Measurements from ENCODE around the gene QSOX2.

The QSOX2 gene

GRCh38 chr9:136210276-136210675, 35.3 kb downstream of the QSOX2 start:
- DNase-seq (ENCODE audit: low spot score): no peak
- H3K27me3 ChIP-seq (ENCODE audit: control insufficient read depth in 3 of 3, insufficient read depth in 3 of 3, low read depth in 1 of 3, low read length in 3 of 3): peaks cover 0 to 7% (median 6%) of the 10 kb centered on the region in 3 experiments
- peaks cover 2% of the 10 kb centered on the region for H3K79me1 ChIP-seq (ENCODE audit: low read depth, low read length)
- H3K14ac ChIP-seq (ENCODE audit: low read length): no peak overlapping the region
- H3K4me3 ChIP-seq (ENCODE audit: low read length in 2 of 2): no peak overlapping the region
- no peak overlapping the region for H3K23ac ChIP-seq (ENCODE audit: low read depth, low read length, poor library complexity)
- H3K9ac ChIP-seq (ENCODE audit: low read depth, low read length, poor library complexity): no peak overlapping the region
- no peak overlapping the region for H2BK15ac ChIP-seq (ENCODE audit: low read length)
- H3K27ac ChIP-seq (replicated peaks; ENCODE audit: low read length): no peak overlapping the region
- H2AK5ac ChIP-seq (ENCODE audit: low read depth, low read length): no peak overlapping the region
- H2BK12ac ChIP-seq (ENCODE audit: low read length): no peak overlapping the region
- no CpG with 5 or more reads among the region's 16 CpGs for WGBS, 2 donors (ENCODE audit: extremely low coverage in 2 of 2, insufficient read length in 2 of 2, insufficient replicate concordance in 1 of 2)
- no peak overlapping the region for H3K4me2 ChIP-seq (ENCODE audit: insufficient read depth, low read length, poor library complexity, severe bottlenecking)
- peak overlapping the region; percentile 56 for H2BK5ac ChIP-seq (ENCODE audit: low read length)
- no peak overlapping the region for H2BK120ac ChIP-seq (ENCODE audit: low read depth, low read length)
- no peak overlapping the region for H2AFZ ChIP-seq (ENCODE audit: low read length)
- H4K8ac ChIP-seq (ENCODE audit: low read depth, low read length): no peak overlapping the region
- peaks cover 0 to 3% of the 10 kb centered on the region in 2 donors for H3K9me3 ChIP-seq (replicated peaks in 1 of 2; ENCODE audit: control insufficient read depth in 2 of 2, insufficient read depth in 1 of 2, low read depth in 1 of 2, low read length in 2 of 2)
- no peak overlapping the region for H3K18ac ChIP-seq (ENCODE audit: low read length)
- no peak overlapping the region for H4K91ac ChIP-seq (ENCODE audit: low read depth, low read length, poor library complexity)
- no peak overlapping the region for H3K4ac ChIP-seq (ENCODE audit: low read length)
- peaks cover 0 to under 1% of the 10 kb centered on the region in 2 donors for H3K4me1 ChIP-seq (ENCODE audit: control insufficient read depth in 2 of 2, insufficient read depth in 1 of 2, low read depth in 1 of 2, low read length in 2 of 2)
- peaks cover 32 to 76% of the 10 kb centered on the region in 2 donors for H3K36me3 ChIP-seq (replicated peaks in 1 of 2; ENCODE audit: control insufficient read depth in 2 of 2, insufficient read depth in 2 of 2, low read length in 2 of 2)

- Histone ChIP-seq H3K4me1 (ENCODE audit: control insufficient read depth in 2 of 2, insufficient read depth in 1 of 2, low read depth in 1 of 2, low read length in 2 of 2) (peaks cover 0 to 2% of the 10 kb centered on the region in 2 donors), H3K14ac (ENCODE audit: low read length) (no peak overlapping the region), H4K91ac (ENCODE audit: low read depth, low read length, poor library complexity) (no peak overlapping the region), H2BK5ac (ENCODE audit: low read length) (peak overlapping the region; percentile 56), H3K4me2 (ENCODE audit: insufficient read depth, low read length, poor library complexity, severe bottlenecking) (no peak overlapping the region), H2BK120ac (ENCODE audit: low read depth, low read length) (no peak overlapping the region), H3K79me1 (ENCODE audit: low read depth, low read length) (peaks cover 2% of the 10 kb centered on the region), H4K8ac (ENCODE audit: low read depth, low read length) (no peak overlapping the region), H2BK15ac (ENCODE audit: low read length) (no peak overlapping the region), H3K4me3 (ENCODE audit: low read length in 2 of 2) (peak overlapping the region in 1 of 2 donors; percentile 16), H3K9me3 (replicated peaks in 1 of 2; ENCODE audit: control insufficient read depth in 2 of 2, insufficient read depth in 1 of 2, low read depth in 1 of 2, low read length in 2 of 2) (peaks cover 0 to 3% of the 10 kb centered on the region in 2 donors), H3K4ac (ENCODE audit: low read length) (no peak overlapping the region), H3K18ac (ENCODE audit: low read length) (no peak overlapping the region), H3K23ac (ENCODE audit: low read depth, low read length, poor library complexity) (no peak overlapping the region), H2BK12ac (ENCODE audit: low read length) (no peak overlapping the region), H3K9ac (ENCODE audit: low read depth, low read length, poor library complexity) (no peak overlapping the region), H3K27me3 (ENCODE audit: control insufficient read depth in 3 of 3, insufficient read depth in 3 of 3, low read depth in 1 of 3, low read length in 3 of 3) (peaks cover 1 to 10% (median 10%) of the 10 kb centered on the region in 3 experiments), H2AFZ (ENCODE audit: low read length) (no peak overlapping the region), H3K36me3 (replicated peaks in 1 of 2; ENCODE audit: control insufficient read depth in 2 of 2, insufficient read depth in 2 of 2, low read length in 2 of 2) (peaks cover 29 to 71% of the 10 kb centered on the region in 2 donors), H2AK5ac (ENCODE audit: low read depth, low read length) (no peak overlapping the region), H3K27ac (replicated peaks; ENCODE audit: low read length) (no peak overlapping the region)
- WGBS, 2 donors (ENCODE audit: extremely low coverage in 2 of 2, insufficient read length in 2 of 2, insufficient replicate concordance in 1 of 2): no CpG with 5 or more reads among the region's 17 CpGs
- DNase-seq (ENCODE audit: low spot score): no peak
Observed at GRCh38 chr9:136209786-136210185, 35.8 kb downstream of the QSOX2 start.

DNA sequence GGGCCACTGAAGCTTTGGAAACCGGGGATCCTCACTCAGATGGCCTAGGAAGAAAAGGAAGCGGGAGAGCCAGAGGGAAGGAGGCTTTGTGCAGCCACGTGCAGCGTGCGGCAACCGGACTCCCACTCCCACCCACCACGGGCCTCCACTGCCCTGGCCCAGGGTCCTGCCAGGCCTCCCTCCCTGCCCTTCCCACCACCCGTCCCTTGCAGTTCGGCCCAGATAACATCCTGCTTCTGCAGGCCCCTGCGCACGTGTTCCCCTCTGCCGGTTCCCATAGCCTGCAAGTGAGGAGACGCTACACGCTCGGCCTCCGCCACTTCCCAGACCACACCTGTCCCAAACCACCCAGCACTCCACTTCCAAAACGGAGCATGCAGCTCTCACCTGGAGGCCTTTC, 36.4 kb downstream of the QSOX2 start:
- Histone ChIP-seq H3K14ac (ENCODE audit: low read length) (peak overlapping the region; percentile 65), H3K9me3 (replicated peaks in 1 of 2; ENCODE audit: control insufficient read depth in 2 of 2, insufficient read depth in 1 of 2, low read depth in 1 of 2, low read length in 2 of 2) (peaks cover 0 to 1% of the 10 kb centered on the region in 2 donors), H4K8ac (ENCODE audit: low read depth, low read length) (no peak overlapping the region), H3K9ac (ENCODE audit: low read depth, low read length, poor library complexity) (no peak overlapping the region), H3K4me2 (ENCODE audit: insufficient read depth, low read length, poor library complexity, severe bottlenecking) (no peak overlapping the region), H3K4ac (ENCODE audit: low read length) (no peak overlapping the region), H3K23ac (ENCODE audit: low read depth, low read length, poor library complexity) (peak overlapping the region; percentile 71), H2AK5ac (ENCODE audit: low read depth, low read length) (no peak overlapping the region), H3K36me3 (replicated peaks in 1 of 2; ENCODE audit: control insufficient read depth in 2 of 2, insufficient read depth in 2 of 2, low read length in 2 of 2) (peaks cover 25 to 65% of the 10 kb centered on the region in 2 donors), H2BK15ac (ENCODE audit: low read length) (no peak overlapping the region), H3K27me3 (ENCODE audit: control insufficient read depth in 3 of 3, insufficient read depth in 3 of 3, low read depth in 1 of 3, low read length in 3 of 3) (peaks cover 7 to 16% (median 15%) of the 10 kb centered on the region in 3 experiments), H2BK12ac (ENCODE audit: low read length) (peak overlapping the region; percentile 18), H2BK120ac (ENCODE audit: low read depth, low read length) (no peak overlapping the region), H2AFZ (ENCODE audit: low read length) (no peak overlapping the region), H3K4me1 (ENCODE audit: control insufficient read depth in 2 of 2, insufficient read depth in 1 of 2, low read depth in 1 of 2, low read length in 2 of 2) (peaks cover 0 to 2% of the 10 kb centered on the region in 2 donors), H3K79me1 (ENCODE audit: low read depth, low read length) (peaks cover 2% of the 10 kb centered on the region), H3K27ac (replicated peaks; ENCODE audit: low read length) (no peak overlapping the region), H3K18ac (ENCODE audit: low read length) (no peak overlapping the region), H2BK5ac (ENCODE audit: low read length) (no peak overlapping the region), H3K4me3 (ENCODE audit: low read length in 2 of 2) (no peak overlapping the region), H4K91ac (ENCODE audit: low read depth, low read length, poor library complexity) (no peak overlapping the region)
- WGBS, 2 donors (ENCODE audit: extremely low coverage in 2 of 2, insufficient read length in 2 of 2, insufficient replicate concordance in 1 of 2): no CpG with 5 or more reads among the region's 17 CpGs
- no peak for DNase-seq (ENCODE audit: low spot score)

GRCh38 chr9:136208675-136209074, 36.9 kb downstream of the QSOX2 start:
- Histone ChIP-seq H2BK12ac (ENCODE audit: low read length) (no peak overlapping the region), H2BK15ac (ENCODE audit: low read length) (no peak overlapping the region), H3K36me3 (replicated peaks in 1 of 2; ENCODE audit: control insufficient read depth in 2 of 2, insufficient read depth in 2 of 2, low read length in 2 of 2) (peaks cover 21 to 60% of the 10 kb centered on the region in 2 donors), H3K23ac (ENCODE audit: low read depth, low read length, poor library complexity) (no peak overlapping the region), H3K27me3 (ENCODE audit: control insufficient read depth in 3 of 3, insufficient read depth in 3 of 3, low read depth in 1 of 3, low read length in 3 of 3) (peaks cover 12 to 21% (median 21%) of the 10 kb centered on the region in 3 experiments), H3K14ac (ENCODE audit: low read length) (no peak overlapping the region), H3K4me2 (ENCODE audit: insufficient read depth, low read length, poor library complexity, severe bottlenecking) (no peak overlapping the region), H4K91ac (ENCODE audit: low read depth, low read length, poor library complexity) (no peak overlapping the region), H3K4ac (ENCODE audit: low read length) (no peak overlapping the region), H4K8ac (ENCODE audit: low read depth, low read length) (no peak overlapping the region), H3K27ac (replicated peaks; ENCODE audit: low read length) (no peak overlapping the region), H2AFZ (ENCODE audit: low read length) (no peak overlapping the region), H3K79me1 (ENCODE audit: low read depth, low read length) (peaks cover 2% of the 10 kb centered on the region), H2AK5ac (ENCODE audit: low read depth, low read length) (no peak overlapping the region), H3K9ac (ENCODE audit: low read depth, low read length, poor library complexity) (no peak overlapping the region), H3K18ac (ENCODE audit: low read length) (no peak overlapping the region), H3K9me3 (replicated peaks in 1 of 2; ENCODE audit: control insufficient read depth in 2 of 2, insufficient read depth in 1 of 2, low read depth in 1 of 2, low read length in 2 of 2) (no peaks in the 10 kb centered on the region), H2BK5ac (ENCODE audit: low read length) (no peak overlapping the region), H3K4me1 (ENCODE audit: control insufficient read depth in 2 of 2, insufficient read depth in 1 of 2, low read depth in 1 of 2, low read length in 2 of 2) (peaks cover 0 to 2% of the 10 kb centered on the region in 2 donors), H2BK120ac (ENCODE audit: low read depth, low read length) (no peak overlapping the region), H3K4me3 (ENCODE audit: low read length in 2 of 2) (no peak overlapping the region)
- no CpG with 5 or more reads among the region's 17 CpGs for WGBS, 2 donors (ENCODE audit: extremely low coverage in 2 of 2, insufficient read length in 2 of 2, insufficient replicate concordance in 1 of 2)
- DNase-seq (ENCODE audit: low spot score): no peak

Data from neuronal stem cell (in vitro differentiated cells).